Measurements from ENCODE around the gene SAMD1. TPM values are rescaled to one million over a fixed set of nuclear protein-coding genes. Genes with fewer than 3 reads are reported as not detected.

Gene SAMD1
- total and polyA plus RNA-seq, 2 experiments from 2014 or later = 32.2 to 69.0 TPM

- TF ChIP-seq, protein P1, sequence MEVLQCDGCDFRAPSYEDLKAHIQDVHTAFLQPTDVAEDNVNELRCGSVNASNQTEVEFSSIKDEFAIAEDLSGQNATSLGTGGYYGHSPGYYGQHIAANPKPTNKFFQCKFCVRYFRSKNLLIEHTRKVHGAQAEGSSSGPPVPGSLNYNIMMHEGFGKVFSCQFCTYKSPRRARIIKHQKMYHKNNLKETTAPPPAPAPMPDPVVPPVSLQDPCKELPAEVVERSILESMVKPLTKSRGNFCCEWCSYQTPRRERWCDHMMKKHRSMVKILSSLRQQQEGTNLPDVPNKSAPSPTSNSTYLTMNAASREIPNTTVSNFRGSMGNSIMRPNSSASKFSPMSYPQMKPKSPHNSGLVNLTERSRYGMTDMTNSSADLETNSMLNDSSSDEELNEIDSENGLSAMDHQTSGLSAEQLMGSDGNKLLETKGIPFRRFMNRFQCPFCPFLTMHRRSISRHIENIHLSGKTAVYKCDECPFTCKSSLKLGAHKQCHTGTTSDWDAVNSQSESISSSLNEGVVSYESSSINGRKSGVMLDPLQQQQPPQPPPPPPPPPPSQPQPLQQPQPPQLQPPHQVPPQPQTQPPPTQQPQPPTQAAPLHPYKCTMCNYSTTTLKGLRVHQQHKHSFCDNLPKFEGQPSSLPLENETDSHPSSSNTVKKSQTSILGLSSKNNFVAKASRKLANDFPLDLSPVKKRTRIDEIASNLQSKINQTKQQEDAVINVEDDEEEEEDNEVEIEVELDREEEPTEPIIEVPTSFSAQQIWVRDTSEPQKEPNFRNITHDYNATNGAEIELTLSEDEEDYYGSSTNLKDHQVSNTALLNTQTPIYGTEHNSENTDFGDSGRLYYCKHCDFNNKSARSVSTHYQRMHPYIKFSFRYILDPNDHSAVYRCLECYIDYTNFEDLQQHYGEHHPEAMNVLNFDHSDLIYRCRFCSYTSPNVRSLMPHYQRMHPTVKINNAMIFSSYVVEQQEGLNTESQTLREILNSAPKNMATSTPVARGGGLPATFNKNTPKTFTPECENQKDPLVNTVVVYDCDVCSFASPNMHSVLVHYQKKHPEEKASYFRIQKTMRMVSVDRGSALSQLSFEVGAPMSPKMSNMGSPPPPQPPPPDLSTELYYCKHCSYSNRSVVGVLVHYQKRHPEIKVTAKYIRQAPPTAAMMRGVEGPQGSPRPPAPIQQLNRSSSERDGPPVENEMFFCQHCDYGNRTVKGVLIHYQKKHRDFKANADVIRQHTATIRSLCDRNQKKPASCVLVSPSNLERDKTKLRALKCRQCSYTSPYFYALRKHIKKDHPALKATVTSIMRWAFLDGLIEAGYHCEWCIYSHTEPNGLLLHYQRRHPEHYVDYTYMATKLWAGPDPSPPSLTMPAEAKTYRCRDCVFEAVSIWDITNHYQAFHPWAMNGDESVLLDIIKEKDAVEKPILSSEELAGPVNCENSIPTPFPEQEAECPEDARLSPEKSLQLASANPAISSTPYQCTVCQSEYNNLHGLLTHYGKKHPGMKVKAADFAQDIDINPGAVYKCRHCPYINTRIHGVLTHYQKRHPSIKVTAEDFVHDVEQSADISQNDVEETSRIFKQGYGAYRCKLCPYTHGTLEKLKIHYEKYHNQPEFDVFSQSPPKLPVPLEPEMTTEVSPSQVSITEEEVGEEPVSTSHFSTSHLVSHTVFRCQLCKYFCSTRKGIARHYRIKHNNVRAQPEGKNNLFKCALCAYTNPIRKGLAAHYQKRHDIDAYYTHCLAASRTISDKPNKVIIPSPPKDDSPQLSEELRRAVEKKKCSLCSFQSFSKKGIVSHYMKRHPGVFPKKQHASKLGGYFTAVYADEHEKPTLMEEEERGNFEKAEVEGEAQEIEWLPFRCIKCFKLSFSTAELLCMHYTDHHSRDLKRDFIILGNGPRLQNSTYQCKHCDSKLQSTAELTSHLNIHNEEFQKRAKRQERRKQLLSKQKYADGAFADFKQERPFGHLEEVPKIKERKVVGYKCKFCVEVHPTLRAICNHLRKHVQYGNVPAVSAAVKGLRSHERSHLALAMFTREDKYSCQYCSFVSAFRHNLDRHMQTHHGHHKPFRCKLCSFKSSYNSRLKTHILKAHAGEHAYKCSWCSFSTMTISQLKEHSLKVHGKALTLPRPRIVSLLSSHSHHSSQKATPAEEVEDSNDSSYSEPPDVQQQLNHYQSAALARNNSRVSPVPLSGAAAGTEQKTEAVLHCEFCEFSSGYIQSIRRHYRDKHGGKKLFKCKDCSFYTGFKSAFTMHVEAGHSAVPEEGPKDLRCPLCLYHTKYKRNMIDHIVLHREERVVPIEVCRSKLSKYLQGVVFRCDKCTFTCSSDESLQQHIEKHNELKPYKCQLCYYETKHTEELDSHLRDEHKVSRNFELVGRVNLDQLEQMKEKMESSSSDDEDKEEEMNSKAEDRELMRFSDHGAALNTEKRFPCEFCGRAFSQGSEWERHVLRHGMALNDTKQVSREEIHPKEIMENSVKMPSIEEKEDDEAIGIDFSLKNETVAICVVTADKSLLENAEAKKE (CRISPR knock-in tag; IDR thresholded peaks at IDR 0.05) = no peak
- TF ChIP-seq POLR2AphosphoS5 (IDR thresholded peaks at IDR 0.05; ENCODE audit: low read depth) (no peak), ETS1 (IDR thresholded peaks at IDR 0.05) (no peak), ZNF331 (CRISPR knock-in tag; IDR thresholded peaks at IDR 0.05; ENCODE audit: low read depth) (no peak), CTCF (conservative IDR thresholded peaks at IDR 0.05; ENCODE audit: low read depth in 2 of 2) (no peak), EZH2 (IDR thresholded peaks at IDR 0.05; ENCODE audit: low read depth, unreplicated experiment) (no peak)
Observed at GRCh38 chr19:14078411-14078810, 12.1 kb downstream of the SAMD1 start (continued).
